ENCODE results near the gene HOXB9. TPM values are rescaled to one million over a fixed set of nuclear protein-coding genes. Genes with fewer than 3 reads are reported as not detected.

Gene HOXB9
- total RNA-seq, 4 donors from 2014 or later = 0.09 to 0.48 TPM; not detected in 2

- no peak for DNase-seq (ENCODE audit: low spot score)
- TF ChIP-seq CTCF (IDR thresholded peaks at IDR 0.05) = no peak
- no peak for ATAC-seq (ENCODE audit: low FRiP score)
These were observed 9.3 kb downstream of the HOXB9 start for GRCh38 chr17:48616717-48617470.

GRCh38 chr17:48615963-48616716 lies 10.0 kb downstream of the HOXB9 start:
- no peak for TF ChIP-seq CTCF (IDR thresholded peaks at IDR 0.05)
- ATAC-seq (ENCODE audit: low FRiP score) (no peak), DNase-seq (ENCODE audit: low spot score) (no peak)

GRCh38 chr17:48615047-48615962 lies 10.9 kb downstream of the HOXB9 start, which contains the start of gene HOXB8:
Gene HOXB8, minus strand, starts transcription at chr17:48615292. Its CDS starts 588 bp downstream, at chr17:48614704.
- no peak for TF ChIP-seq CTCF (IDR thresholded peaks at IDR 0.05)
- DNase-seq (ENCODE audit: low spot score) (no peak), ATAC-seq (ENCODE audit: low FRiP score) (no peak)

- ATAC-seq (ENCODE audit: low FRiP score) = no peak
- no peak for DNase-seq (ENCODE audit: low spot score)
- TF ChIP-seq CTCF (IDR thresholded peaks at IDR 0.05) = no peak
These were observed 12.1 kb downstream of the HOXB9 start for GRCh38 chr17:48613862-48614694.

GRCh38 chr17:48612854-48613691 lies 13.1 kb downstream of the HOXB9 start:
- DNase-seq (ENCODE audit: low spot score) (no peak), ATAC-seq (ENCODE audit: low FRiP score) (peak; percentile 28)
- no peak for TF ChIP-seq CTCF (IDR thresholded peaks at IDR 0.05)

Measured in omental fat pad (tissue), 4 donors.